AG08395 (cell line): ENCODE results near the gene CRYM.
"Not testable (repeated sequence)": the region's sequence is repeated elsewhere in the genome, so short reads cannot be mapped to it uniquely, and the experiment has no call there.

Experiments
- DNase-seq: peaks from one replicate; pipeline ENCODE4 v3.0.0; 2012; ENCODE audit warnings: mixed read lengths, low spot score

CRYM gene

GRCh38 chr16:21277927-21278706, at the start of gene CRYM:
TSS of gene CRYM (minus strand) at chr16:21278290. CDS start at chr16:21278251, 39 bp downstream.
- peak; percentile 70 for DNase-seq

GRCh38 chr16:21327046-21327445, 49.0 kb upstream of the CRYM start:
- no peak for DNase-seq

- DNase-seq, result no peak
Observed at GRCh38 chr16:21326459-21326858, 48.4 kb upstream of the CRYM start.

GRCh38 chr16:21324267-21324666, 46.2 kb upstream of the CRYM start:
- no peak for DNase-seq

GRCh38 chr16:21322251-21322650, 44.2 kb upstream of the CRYM start:
- not testable (repeated sequence) for DNase-seq

- DNase-seq, result no peak
Observed at GRCh38 chr16:21321736-21322135, 43.6 kb upstream of the CRYM start.

- DNase-seq, result no peak
Observed at GRCh38 chr16:21314339-21314738, 36.2 kb upstream of the CRYM start.

GRCh38 chr16:21312863-21313372, 34.8 kb upstream of the CRYM start:
- not testable (repeated sequence) for DNase-seq

GRCh38 chr16:21312046-21312445, 34.0 kb upstream of the CRYM start:
- DNase-seq, result not testable (repeated sequence)

GRCh38 chr16:21306712-21307111, 28.6 kb upstream of the CRYM start:
- DNase-seq, result not testable (repeated sequence)

GRCh38 chr16:21302898-21303528, 24.9 kb upstream of the CRYM start:
- DNase-seq, result peak; percentile 57

- no peak for DNase-seq
Observed at GRCh38 chr16:21302454-21302853, 24.4 kb upstream of the CRYM start.

GRCh38 chr16:21301895-21302291, 23.8 kb upstream of the CRYM start:
- no peak for DNase-seq

GRCh38 chr16:21301168-21301894, 23.2 kb upstream of the CRYM start:
- DNase-seq, result peak; percentile 69

GRCh38 chr16:21300309-21301167, 22.4 kb upstream of the CRYM start:
- DNase-seq, result peak; percentile 97

GRCh38 chr16:21289789-21290188, 11.7 kb upstream of the CRYM start:
- not testable (repeated sequence) for DNase-seq

GRCh38 chr16:21285314-21285713, 7.2 kb upstream of the CRYM start:
- no peak for DNase-seq

GRCh38 chr16:21284414-21284813, 6.3 kb upstream of the CRYM start:
- no peak for DNase-seq

- peak; percentile 46 for DNase-seq
Observed at GRCh38 chr16:21283521-21284289, 5.6 kb upstream of the CRYM start.

- no peak for DNase-seq
Observed at GRCh38 chr16:21281698-21282389, 3.8 kb upstream of the CRYM start.
